ENCODE measurements around the gene BMP4. TPM values are rescaled to one million over a fixed set of nuclear protein-coding genes. Genes with fewer than 3 reads are reported as not detected.

BMP4 gene
- total RNA-seq, 1 donor from 2014 or later, result 48.2 TPM

DNA sequence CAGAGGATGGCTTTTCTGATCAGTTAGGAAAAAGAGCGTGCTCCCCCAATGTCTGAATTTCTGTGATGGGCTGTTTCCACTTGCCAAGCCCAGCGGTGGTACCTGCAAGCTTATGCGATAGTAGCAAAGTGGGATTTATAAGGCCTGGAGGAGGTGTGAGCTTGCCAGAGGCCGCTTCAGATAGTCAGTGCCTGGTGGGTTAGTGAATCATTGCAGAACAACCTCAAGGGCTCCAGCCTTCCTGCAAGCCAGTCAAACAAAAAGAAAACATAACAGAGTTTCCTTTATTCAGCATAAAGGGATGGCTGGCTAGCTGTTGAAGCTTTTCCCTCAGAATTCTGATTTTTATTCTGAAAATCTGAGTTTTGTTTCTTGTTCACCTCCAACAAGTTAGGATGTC lies 7.6 kb upstream of the BMP4 start:
- DNase-seq (ENCODE audit: low read depth in 2 of 2), result no peak

DNA sequence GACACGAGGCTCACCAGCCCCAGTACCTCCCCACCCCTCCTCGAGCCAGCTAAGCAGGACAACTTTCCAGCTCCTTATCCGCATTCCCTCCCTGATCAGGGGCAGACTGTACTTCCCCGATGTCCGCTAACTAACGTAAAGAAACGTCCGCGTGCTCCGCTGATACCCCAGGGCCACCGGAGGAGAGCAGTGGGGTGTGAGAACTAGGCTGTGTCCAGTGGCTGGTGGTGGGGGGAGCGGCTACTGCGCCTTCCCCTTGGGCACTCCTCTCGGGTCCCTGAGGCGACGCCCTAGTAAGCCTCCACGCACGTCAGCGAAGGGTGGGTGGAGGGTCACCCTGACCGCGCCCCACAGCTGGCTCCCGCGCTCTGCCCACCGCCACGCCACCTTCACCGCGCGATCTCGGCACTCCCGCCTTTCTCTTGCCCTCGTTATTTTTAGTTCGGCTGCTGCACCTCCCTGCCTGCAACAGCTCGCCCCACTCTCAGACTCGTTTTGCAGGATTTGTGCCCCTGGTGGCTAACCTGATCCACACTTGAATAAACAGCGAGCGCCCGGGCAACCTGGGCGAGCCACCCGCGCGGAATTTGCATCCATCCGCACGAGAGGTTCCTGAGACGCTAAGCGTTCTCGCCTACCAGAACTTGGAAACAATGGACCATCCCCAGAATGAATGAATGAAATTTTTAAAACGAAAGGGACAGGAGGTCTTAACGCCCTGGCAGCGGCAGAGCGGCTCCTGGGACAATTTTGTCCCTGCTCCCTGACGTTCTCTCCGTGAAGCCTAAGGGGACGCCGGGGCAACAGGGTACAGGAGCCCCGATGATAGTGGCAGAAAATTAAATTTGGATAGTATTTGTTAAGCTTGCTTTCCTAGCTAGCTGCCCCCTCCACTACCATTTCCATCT lies 6.9 kb upstream of the BMP4 start:
- DNase-seq (ENCODE audit: low read depth in 2 of 2), result peak in 1 of 2 donors; percentile 65

DNA sequence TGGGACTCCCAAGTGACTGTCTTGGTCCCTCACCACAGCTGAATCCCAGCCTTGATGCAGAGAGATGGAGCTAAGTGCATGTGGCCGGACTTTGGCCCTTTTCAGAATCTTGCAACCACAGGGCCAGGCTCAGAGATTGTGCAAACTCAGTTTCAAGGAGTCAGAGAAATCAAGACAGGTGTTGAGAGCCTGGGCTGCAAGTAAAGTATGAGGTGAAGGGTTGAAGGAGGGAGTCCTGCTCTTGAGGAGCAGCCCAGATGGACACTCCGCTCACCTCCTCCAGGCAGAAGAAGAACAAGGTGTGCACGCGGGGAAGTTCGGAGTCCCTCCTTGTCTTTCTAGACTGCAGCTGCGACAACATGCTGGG lies 6.3 kb upstream of the BMP4 start:
- DNase-seq (ENCODE audit: low read depth in 2 of 2), result no peak

DNA sequence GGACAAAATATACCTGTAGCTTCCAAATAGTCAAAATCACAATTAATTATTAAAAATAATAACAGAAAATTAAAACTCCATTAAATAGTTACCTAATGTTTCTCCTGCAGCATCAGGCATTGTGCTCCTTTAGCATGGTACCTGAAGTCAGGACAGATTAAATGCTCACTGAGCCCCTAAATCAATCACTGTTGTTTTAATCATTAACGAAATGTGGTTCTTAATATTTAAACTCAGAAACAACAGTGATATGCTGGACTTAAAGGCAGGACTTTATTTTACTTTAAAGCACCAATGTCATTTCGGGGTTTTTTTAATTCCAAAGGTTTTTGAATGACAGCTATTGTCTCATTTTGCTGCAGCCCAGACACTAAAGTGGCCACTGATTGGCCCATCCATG lies 2.0 kb upstream of the BMP4 start:
- DNase-seq (ENCODE audit: low read depth in 2 of 2), result no peak

DNA sequence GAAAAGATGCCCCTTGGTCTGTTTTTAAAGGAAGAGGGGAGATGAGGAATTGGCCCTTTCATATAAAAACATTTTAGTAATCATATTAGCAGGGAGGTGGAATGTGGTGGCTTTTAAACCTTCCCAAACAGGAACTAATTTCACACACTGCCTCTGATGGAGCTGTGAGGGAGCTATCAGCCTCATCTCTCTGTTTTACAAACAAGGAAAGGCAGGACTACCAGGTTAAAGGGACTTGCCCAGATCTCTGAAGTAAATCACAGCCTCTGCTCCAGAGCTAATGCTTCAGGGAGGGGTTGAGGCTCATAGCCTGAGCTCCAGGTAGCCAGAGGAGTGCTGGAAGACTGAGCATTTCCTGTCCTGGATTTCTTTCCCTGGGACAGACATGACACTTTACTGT lies 1.1 kb upstream of the BMP4 start:
- no peak for DNase-seq (ENCODE audit: low read depth in 2 of 2)

DNA sequence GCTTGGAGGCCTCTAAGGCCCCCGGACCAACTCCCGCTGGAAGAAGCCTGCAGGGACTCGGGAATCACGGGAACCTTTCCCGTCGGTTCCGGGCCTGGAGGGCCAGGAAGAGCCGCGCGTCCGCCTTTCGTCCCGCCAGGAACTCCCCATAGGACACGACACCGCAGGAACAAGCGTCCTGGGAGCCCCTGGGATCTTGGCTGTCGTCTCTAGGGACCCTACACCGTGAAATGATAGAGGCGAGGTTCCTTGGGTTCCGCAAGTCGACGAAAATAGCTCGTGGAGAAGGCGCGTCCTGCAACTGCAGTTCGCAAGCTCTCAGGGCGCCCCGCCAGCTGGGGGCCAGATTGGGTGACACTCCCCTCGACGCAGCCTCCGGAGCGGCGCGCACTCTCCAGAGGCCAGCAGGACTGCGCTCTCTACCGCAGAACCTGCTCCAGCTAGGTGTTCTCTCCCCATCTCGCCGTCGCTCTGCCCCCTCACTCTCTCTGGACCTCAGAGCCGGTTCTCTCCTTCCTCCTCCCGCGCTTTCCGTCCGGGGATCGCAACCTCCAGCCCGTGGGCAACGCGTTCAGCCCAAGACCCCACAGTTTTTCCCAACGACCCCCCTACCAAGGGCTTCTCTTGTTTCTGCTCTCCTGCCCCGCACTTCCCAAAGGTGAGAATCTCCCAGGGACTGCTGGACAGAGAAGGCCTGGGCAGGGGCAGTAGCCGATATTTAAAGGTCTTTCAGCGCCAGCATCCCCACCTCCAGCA lies 776 bp downstream of the BMP4 start:
- DNase-seq (ENCODE audit: low read depth in 2 of 2), result peak; percentile 6 to 65

DNA sequence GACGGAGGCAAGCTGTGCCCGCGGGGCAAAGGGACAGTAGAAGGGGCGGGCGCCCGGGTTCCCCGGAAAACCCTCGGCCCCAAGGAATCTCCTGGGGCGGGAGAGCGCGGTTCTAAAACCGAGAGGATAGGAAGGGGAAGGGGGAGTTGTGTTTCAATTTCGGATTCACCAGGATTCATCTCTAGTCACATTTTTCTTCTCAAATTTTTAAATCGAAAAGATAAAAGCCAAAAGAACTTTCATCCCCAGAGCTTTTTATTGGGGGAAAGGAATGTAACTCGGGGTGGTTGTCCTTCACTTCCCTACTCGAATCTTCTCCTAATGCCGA lies 1.4 kb downstream of the BMP4 start:
- DNase-seq (ENCODE audit: low read depth in 2 of 2), result no peak

DNA sequence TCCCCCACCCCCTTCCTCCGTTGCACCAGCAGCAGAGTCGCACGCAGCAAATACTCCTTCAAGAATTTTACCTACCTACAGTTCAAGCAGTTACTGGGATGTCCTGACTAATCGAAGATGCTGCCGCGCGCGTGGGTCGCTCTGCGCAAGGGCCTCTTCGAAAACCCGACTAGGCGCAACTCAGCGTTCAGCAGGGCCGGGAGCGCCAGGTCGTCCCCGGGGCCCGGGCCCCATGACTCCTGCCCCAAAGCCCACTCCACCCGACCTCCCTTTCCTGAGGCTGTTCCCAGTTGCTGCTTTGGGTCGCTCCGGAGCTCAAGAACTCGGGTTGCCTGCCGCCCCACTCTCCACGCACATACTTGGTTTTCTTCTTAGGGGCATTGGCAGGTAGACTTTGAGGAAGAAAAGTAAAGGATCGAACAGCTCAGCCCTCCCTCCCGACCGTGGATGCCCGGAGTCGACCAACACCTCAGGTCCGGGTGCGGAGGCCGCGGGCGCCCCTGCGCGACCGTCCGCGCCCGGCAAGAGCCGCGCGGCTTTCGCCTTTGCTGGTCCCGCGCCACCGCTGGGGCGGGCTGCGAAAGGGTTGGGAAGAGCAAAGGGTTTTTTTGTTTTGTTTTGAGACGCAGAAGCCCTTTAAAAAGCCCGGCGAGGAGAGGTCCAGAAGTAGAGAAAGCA lies 1.9 kb downstream of the BMP4 start:
- DNase-seq (ENCODE audit: low read depth in 2 of 2), result peak; percentile 36 to 64

DNA sequence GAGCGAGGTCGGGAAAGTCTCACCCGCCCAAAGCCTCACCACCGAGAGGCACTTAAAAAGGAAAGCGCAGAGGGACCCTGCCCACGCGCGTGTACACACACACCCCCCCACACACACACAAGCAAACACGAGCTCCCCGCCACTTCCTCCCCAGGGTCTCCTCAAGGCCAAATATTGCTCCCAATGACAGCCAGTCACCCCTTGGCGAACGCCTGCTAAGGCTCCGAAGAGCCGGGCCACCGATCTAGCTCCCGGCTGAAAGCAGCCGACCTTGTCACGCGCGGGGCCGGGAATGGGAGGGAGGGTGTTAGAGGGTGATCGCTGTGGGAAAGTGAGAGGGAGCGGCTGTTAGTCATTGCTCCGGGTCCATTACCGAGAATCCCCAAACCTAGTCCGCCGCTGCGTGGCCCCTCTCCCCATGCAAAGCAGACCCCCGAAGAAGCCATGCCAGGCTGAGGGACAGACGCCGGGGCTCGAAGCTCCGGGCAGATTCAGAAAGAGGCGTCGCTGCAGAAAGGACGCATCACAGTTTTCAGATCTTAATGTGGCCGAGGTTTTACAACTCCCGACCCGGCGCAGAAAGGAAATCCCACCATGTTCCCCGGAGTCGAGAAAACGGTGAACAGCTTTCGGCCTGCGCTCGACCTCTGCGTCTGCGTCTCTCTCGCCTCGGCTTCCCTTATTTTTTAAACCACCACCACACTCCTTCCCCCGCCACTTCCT lies 2.6 kb downstream of the BMP4 start:
- DNase-seq (ENCODE audit: low read depth in 2 of 2), result peak; percentile 51 to 70

DNA sequence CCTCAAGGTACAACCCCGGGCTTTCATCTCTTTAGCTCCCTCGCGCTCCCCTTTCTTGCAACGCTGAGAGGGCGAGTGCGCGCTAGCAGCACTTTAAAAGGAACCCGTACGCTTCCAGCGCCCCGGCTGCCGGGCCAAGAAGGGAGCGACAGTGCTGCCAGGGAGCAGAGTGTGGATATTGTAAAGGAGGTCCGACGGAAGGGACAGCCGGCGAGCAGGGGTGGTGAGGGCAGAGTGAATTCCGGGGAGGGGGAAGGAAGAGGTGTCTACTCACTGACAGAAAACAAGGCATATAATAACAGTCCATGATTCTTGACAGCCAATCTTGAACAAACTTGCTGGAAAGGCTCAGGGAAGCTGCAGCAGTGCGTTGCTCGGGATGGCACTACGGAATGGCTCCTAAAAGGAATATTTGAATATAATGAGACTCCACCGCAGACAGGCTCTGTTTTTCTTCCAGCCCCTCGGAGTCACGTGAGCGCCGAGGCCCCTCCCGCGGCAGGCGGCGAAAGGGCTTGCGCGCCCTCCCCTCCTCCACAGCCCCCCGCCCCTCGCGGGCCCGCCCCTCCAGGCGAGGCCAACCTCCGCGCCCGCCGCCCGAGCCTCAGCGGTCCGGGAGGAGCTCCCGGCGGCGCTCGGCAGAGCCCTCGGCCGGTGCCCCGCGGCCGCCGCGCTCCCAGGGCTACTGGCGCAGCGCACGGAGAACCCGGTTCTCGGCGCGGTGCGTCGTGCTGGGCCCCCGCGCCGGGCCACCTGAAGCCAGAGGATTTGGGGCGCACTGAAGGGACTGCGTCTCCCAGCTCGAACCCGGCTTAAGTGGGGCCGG lies 3.4 kb downstream of the BMP4 start:
- peak; percentile 75 to 96 for DNase-seq (ENCODE audit: low read depth in 2 of 2)

DNA sequence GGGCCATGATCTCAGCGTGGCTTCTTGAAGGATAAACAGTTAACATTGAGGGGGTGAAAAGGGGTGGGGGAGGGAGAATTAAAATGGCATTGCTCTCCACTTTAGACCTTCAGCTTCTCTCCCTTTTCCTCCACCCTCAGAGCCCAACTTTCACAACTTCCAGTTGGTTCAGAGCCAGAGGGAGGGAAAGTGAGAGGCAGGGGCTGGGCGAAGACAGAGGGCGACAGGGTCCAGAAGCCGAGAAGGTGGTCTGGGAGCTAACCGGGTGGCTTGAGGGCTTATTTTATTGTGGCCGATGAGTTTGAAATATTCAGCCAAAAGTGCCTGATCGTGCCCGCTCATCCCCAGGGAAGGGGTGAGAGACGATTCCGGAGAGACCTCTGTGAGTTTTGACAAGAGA lies 4.1 kb downstream of the BMP4 start:
- peak in 1 of 2 donors; percentile 19 for DNase-seq (ENCODE audit: low read depth in 2 of 2)

DNA sequence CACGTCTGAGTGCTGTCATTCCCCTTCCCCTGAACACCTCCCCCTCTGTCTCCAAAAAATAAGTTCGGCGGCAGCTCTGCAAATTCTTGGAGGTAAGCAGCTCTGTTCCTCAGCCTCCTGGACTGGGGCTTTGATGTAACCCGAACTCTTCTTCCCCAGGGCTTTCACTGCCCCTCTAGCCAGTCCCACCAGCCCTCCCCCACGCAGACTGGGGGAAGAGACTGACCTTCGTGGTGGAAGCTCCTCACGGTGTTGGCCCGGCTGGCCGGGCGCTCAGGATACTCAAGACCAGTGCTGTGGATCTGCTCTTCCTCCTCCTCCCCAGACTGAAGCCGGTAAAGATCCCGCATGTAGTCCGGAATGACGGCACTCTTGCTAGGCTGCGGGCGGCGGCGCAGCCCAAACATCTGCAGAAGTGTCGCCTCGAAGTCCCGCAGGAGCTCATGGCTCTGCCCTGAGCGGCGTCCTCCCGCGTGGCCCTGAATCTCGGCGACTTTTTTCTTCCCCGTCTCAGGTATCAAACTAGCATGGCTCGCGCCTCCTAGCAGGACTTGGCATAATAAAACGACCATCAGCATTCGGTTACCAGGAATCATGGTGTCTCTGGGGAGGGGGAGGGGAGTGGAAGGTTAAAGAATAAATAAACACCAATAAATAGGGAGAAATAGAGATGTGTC lies 4.9 kb downstream of the BMP4 start:
- peak in 1 of 2 donors; percentile 25 for DNase-seq (ENCODE audit: low read depth in 2 of 2)

DNA sequence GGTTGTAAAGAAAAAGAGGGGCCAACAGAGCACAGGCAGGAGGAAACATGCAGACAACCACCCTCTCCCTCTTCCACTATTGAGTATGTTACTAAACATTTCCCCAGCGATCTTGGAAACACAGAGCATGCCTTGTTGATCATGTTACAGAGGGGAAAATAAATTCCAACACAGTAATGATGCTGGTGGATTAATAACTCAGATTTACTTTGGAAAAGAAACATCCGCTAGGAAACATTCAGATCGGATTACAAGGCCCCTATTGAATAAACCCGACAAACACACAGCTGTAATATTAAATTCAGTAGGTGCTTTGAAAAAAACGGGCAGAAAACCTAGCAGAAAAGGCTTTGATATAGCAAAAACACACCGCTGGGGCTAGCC lies 5.4 kb downstream of the BMP4 start:
- DNase-seq (ENCODE audit: low read depth in 2 of 2), result peak in 1 of 2 donors; percentile 22

DNA sequence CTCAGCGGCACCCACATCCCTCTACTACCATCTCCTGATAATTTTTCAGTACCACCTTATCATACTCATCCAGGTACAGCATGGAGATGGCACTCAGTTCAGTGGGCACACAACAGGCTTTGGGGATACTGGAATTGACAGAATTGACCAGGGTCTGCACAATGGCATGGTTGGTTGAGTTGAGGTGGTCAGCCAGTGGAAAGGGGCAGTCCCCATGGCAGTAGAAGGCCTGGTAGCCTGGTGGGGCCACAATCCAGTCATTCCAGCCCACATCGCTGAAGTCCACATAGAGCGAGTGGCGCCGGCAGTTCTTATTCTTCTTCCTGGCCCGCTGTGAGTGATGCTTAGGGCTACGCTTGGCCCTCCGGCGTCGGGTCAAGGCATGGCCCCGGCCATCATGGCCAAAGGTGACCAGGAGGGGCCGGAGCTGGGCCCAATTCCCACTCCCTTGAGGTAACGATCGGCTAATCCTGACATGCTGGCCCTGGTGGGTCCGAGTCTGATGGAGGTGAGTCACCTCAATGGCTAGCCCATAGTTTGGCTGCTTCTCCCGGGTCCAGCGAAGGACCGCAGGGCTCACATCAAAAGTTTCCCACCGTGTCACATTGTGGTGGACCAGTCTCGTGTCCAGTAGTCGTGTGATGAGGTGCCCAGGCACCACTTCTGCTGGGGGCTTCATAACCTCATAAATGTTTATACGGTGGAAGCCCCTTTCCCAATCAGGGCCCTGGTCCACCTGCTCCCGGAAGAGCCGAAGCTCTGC lies 6.4 kb downstream of the BMP4 start:
- DNase-seq (ENCODE audit: low read depth in 2 of 2), result no peak

DNA sequence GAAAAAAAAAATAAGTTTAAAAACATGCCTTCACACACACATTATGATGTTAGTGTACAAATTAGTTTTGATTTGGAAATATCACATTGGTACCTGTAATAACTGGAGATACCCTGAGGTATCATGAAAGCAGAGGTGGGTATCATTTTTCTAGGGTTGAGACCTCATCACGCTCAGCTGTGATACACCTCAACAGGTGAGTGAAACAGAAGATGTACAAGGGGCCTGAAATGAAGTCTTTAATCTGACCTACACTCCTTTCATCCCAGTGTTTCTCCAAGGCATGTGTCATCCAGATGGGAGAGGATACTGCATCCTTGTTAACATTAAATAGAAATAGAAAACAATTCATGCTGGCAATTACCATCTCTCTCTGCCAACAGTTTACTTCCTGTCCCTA lies 7.4 kb downstream of the BMP4 start:
- no peak for DNase-seq (ENCODE audit: low read depth in 2 of 2)

DNA sequence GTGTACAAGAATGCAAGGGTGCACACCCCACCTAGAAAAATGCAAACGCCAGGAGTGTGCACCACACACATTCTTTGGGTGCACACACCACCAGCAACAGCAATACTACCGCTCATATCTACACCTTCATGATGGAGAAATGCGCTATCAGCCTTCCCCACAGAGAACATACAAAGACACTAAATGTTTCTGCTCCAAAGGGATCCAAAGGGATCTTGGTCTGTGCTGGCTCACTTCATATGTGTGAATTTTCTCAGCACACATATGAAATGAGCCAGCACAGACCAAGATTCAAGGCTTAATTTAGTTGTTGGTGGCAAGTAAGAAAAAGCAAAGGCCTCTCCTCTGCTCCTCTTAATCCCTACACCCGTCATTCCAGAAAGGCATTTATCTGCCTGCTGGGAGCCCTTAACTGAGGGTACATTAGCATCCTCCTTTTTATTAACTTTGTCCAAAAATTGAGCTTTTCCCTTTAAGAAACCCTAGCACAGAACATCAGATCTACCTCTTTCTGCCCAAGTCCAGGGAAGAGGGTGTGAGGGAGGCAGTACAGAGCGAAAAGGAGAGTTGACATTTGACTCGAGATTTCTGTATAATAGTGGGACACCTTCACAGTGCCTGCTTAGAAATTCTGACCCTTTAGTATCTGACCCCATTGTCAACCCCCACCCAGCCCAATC lies 8.3 kb downstream of the BMP4 start:
- DNase-seq (ENCODE audit: low read depth in 2 of 2), result peak in 1 of 2 donors; percentile 17

DNA sequence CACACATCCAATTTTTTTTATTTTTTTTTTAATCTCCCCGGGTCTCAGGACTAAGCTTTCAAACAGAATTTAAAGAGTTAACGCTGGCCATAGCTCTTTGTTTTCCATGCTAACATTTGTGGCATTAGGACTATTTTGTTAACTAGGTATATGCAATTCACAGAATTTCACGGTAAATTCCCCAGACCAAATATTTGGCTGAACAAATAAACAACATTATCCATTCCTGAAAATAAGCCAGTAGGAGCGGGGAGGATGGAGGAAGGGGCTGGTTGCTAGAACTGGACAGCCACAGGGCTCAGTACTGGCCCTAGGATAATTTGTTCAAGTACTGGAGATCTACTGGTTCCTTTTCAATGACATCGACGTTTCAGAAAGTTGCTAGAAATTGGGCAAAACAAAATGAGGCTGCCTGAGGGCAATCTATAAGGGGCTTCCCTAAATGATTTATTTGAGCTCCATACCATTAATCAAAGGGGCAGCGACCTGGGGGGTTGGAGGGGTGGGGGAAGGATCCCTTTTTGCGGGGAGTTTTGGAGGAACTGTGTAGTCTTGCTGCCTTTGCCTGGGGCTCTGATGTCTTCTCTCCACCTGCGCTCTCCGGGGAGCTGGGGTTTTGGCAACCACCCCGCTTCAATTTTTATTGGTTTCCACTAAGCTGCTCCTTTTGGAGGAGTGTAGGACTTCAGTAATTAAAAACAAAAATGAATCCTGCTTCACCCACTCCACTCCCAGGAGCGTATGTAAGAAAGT lies 9.0 kb downstream of the BMP4 start:
- peak in 1 of 2 donors; percentile 62 for DNase-seq (ENCODE audit: low read depth in 2 of 2)

DNA sequence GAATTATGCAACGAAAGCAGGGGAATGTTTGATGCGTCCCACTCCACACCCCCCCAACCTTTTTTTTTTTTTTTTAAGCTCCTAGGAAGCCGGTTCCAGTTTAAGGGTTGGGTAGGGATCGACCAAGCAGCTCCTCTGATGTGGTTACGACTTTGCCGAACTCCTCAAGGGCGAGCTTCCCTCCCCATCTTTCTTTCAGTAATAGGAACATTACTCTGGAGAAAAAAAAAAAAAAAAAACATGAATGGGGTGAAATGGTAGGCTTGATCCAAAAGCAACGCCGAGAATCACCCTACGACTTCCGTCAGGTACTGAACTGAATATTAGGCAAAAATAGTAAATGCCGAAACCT lies 9.6 kb downstream of the BMP4 start:
- DNase-seq (ENCODE audit: low read depth in 2 of 2), result no peak

Data from lung microvascular endothelial cell (primary cell).